ENCODE data around the gene TMEM176B. TPM values are rescaled to one million over a fixed set of nuclear protein-coding genes. Genes with fewer than 3 reads are reported as not detected.

TMEM176B gene
- total RNA-seq, 2 donors from 2014 or later, result 21.0 to 25.2 TPM

GRCh38 chr7:150806863-150807262 lies 6.7 kb upstream of the TMEM176B start:
- ATAC-seq (ENCODE audit: insufficient number of reproducible peaks, low FRiP score, low read depth), result no peak
- no peaks in the 10 kb centered on the region for H3K27me3 ChIP-seq (replicated peaks; ENCODE audit: insufficient read depth)
- no peak for DNase-seq (ENCODE audit: low spot score)
- H3K27ac ChIP-seq, result no peak overlapping the region
- H3K9me3 ChIP-seq, result peaks cover 8% of the 10 kb centered on the region
- no peaks in the 10 kb centered on the region for H3K36me3 ChIP-seq
- no peaks in the 10 kb centered on the region for H3K4me1 ChIP-seq (ENCODE audit: control insufficient read depth in 1 of 2, low read depth in 2 of 2)
- TF ChIP-seq CTCF (IDR thresholded peaks at IDR 0.05), result no peak
- no peak overlapping the region for H3K4me3 ChIP-seq

- TF ChIP-seq CTCF (IDR thresholded peaks at IDR 0.05), result no peak
- Histone ChIP-seq H3K9me3 (peaks cover 8% of the 10 kb centered on the region), H3K36me3 (no peaks in the 10 kb centered on the region), H3K27ac (no peak overlapping the region), H3K4me3 (no peak overlapping the region), H3K27me3 (replicated peaks; ENCODE audit: insufficient read depth) (no peaks in the 10 kb centered on the region), H3K4me1 (ENCODE audit: control insufficient read depth in 1 of 2, low read depth in 2 of 2) (no peaks in the 10 kb centered on the region)
- ATAC-seq (ENCODE audit: insufficient number of reproducible peaks, low FRiP score, low read depth), result no peak
- DNase-seq (ENCODE audit: low spot score), result no peak
Measured at GRCh38 chr7:150806454-150806853, 6.3 kb upstream of the TMEM176B start.

- H3K27ac ChIP-seq, result no peak overlapping the region
- H3K4me3 ChIP-seq, result no peak overlapping the region
- ATAC-seq (ENCODE audit: insufficient number of reproducible peaks, low FRiP score, low read depth) (no peak), DNase-seq (ENCODE audit: low spot score) (no peak)
- H3K36me3 ChIP-seq, result no peaks in the 10 kb centered on the region
- no peaks in the 10 kb centered on the region for H3K4me1 ChIP-seq (ENCODE audit: control insufficient read depth in 1 of 2, low read depth in 2 of 2)
- peaks cover 8% of the 10 kb centered on the region for H3K9me3 ChIP-seq
- no peak for TF ChIP-seq CTCF (IDR thresholded peaks at IDR 0.05)
- H3K27me3 ChIP-seq (replicated peaks; ENCODE audit: insufficient read depth), result no peaks in the 10 kb centered on the region
Measured at GRCh38 chr7:150805864-150806263, 5.7 kb upstream of the TMEM176B start.

GRCh38 chr7:150804802-150805201 lies 4.6 kb upstream of the TMEM176B start:
- no peak overlapping the region for H3K4me3 ChIP-seq
- H3K4me1 ChIP-seq (ENCODE audit: control insufficient read depth in 1 of 2, low read depth in 2 of 2), result no peaks in the 10 kb centered on the region
- peaks cover 8% of the 10 kb centered on the region for H3K9me3 ChIP-seq
- no peaks in the 10 kb centered on the region for H3K36me3 ChIP-seq
- TF ChIP-seq CTCF (IDR thresholded peaks at IDR 0.05), result no peak
- H3K27me3 ChIP-seq (replicated peaks; ENCODE audit: insufficient read depth), result no peaks in the 10 kb centered on the region
- no peak for DNase-seq (ENCODE audit: low spot score)
- ATAC-seq (ENCODE audit: insufficient number of reproducible peaks, low FRiP score, low read depth), result no peak
- H3K27ac ChIP-seq, result no peak overlapping the region

- Histone ChIP-seq H3K36me3 (no peaks in the 10 kb centered on the region), H3K27ac (no peak overlapping the region), H3K27me3 (replicated peaks; ENCODE audit: insufficient read depth) (no peaks in the 10 kb centered on the region), H3K4me3 (no peak overlapping the region), H3K9me3 (peaks cover 8% of the 10 kb centered on the region), H3K4me1 (ENCODE audit: control insufficient read depth in 1 of 2, low read depth in 2 of 2) (no peaks in the 10 kb centered on the region)
- DNase-seq (ENCODE audit: low spot score) (no peak), ATAC-seq (ENCODE audit: insufficient number of reproducible peaks, low FRiP score, low read depth) (no peak)
- TF ChIP-seq CTCF (IDR thresholded peaks at IDR 0.05), result no peak
Measured at GRCh38 chr7:150803161-150803860, 3.1 kb upstream of the TMEM176B start.
